Measurements from ENCODE around the gene KCNT2.

DNA sequence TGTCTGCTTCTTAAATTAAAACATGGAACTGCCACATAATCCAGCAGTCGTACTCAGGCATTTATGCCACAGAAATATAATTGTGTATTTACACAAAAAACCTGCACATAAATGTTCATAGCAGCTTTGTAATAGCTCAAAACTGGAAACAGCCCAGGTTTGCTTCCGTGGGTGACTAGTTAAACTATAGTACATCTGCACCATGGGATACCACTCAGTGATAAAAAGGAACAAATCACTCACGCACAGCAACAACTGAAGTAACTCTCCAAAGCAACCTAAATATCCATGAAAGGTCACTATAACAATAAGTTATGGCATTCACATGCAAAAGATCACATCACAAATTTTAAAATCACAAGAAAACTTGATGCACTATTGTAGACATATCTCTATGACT lies 64.4 kb downstream of the KCNT2 start:
- no peak for TF ChIP-seq EZH2 (IDR thresholded peaks at IDR 0.05; ENCODE audit: insufficient read depth, poor library complexity, severe bottlenecking)
- TF ChIP-seq EZH2phosphoT487 (IDR thresholded peaks at IDR 0.05; ENCODE audit: insufficient read depth, low read depth): no peak
